ENCODE measurements around the gene GAK.

Gene GAK

DNA sequence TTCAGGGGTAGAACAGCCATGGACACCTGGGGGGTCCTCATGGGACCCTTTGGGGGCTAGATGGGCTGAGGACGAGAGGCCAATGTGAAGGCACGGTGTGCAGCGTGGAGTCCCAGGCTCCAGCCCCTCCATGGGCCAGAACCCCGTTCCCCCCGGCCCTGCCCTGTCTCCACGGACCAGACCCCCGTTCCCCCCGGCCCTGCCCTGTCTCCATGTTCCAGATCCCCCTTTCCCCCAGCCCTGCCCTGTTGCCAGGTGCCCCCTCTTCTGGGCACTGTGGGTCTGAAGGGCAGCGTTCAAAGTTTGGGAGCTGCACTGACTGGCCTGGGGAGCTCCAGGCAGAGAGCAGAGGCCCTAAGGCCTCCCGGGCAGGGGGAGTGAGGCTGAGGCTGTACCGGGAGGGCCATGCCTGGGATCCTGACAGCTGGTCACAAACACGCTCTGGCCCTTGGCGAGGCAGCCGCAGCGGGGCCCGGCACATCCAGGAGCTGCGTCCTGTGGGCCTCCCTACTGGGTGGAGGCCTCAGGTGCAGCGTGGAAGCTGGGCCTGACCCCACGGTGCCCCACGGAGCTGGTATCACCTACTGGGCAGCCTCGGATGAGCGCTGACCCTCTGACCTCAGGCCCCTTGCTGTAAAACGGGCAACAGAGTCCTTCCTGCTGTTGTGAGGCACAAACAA lies 32.4 kb upstream of the GAK start:
- DNase-seq (ENCODE audit: low spot score): no peak

DNA sequence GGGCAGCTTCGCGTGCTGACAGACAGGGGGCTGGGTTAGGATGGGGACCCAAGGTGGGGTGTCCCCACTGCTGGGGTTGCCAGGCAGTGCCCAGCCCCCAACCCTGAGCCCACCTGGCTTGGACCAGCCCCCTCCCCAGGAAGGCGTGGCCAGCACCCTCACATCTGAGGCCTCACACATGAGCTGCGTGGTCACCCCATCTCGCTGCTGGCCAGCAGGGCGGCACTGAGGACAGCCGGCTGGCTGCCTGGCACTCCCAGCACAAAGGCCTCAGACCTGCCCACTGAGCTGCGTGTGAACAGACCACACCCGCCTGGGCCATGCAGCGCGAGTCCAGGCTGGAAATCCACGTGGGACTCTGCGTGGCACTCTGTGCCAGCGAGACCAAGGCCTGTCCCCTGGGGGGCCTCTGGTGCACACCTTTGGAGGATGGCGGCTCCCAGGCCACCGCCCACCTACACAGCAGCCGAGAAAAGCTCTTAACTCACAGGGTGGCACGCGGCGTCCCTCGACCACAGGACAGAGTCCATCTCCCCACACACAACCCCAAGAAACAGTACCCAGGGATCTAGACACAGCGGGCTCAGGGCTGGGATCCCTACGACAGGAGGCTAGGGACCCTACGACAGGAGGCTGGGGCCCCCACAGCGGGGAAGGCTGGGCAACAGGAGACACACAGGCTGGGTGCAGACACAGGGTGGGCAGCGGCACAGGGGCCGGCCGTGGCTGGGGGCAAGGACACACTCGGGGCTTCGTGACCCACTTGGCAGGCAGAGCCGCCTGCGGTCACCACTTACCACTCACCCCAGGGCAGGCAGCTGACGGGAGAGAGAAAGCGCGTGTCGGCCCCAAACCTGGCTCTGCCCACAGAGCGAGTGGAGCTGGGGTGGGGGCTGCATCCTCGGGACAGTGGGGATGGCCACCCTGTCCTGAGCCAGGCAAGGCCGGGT lies 31.4 kb upstream of the GAK start:
- no peak for DNase-seq (ENCODE audit: low spot score)

DNA sequence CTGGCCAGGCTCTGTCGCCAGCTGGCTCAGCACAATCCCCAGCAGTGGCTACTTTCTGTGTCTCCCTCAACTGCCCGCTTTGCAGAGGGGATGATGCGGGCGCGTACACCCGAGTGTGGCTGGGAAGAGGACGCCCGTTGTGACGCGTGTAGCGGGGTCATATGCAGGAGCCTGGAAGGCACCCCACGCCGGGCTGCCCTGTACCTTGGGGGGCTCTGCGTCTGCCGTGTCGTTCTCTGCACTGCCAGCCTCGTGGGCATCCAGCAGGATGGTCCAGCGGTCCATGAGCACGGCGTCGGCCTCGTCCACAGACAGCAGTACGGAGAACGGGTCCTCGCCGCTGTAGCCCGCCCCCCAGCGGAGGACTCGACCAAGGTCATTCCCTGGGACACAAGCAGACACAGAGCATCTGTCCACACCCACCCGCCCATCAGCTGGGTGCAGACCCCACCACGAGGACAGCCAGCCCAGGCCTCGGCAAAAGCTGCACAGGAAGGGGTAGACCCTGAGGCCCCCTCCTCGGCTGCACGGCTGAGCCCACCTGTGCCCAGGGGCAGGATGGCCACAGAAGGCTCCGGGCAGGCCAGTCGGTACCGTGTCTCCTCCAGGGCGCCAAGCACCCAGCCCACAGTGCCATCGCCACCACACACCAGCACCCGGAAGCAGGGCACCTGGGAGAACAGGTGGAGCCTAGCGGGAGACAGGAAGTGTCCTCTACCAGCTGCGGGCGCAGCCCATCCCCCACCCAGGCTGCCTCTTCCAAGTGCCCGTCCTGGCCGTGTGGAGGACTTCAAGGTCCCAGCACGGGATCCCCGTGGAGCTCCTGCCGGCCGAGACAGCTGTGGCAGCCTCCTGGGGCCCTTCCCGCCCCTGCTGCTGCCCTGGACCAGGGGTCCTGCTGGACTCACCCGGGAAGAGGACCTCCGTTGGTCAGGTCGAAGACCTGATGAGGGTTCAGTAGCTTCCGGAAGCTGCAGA lies 30.4 kb upstream of the GAK start:
- DNase-seq (ENCODE audit: low spot score): no peak

DNA sequence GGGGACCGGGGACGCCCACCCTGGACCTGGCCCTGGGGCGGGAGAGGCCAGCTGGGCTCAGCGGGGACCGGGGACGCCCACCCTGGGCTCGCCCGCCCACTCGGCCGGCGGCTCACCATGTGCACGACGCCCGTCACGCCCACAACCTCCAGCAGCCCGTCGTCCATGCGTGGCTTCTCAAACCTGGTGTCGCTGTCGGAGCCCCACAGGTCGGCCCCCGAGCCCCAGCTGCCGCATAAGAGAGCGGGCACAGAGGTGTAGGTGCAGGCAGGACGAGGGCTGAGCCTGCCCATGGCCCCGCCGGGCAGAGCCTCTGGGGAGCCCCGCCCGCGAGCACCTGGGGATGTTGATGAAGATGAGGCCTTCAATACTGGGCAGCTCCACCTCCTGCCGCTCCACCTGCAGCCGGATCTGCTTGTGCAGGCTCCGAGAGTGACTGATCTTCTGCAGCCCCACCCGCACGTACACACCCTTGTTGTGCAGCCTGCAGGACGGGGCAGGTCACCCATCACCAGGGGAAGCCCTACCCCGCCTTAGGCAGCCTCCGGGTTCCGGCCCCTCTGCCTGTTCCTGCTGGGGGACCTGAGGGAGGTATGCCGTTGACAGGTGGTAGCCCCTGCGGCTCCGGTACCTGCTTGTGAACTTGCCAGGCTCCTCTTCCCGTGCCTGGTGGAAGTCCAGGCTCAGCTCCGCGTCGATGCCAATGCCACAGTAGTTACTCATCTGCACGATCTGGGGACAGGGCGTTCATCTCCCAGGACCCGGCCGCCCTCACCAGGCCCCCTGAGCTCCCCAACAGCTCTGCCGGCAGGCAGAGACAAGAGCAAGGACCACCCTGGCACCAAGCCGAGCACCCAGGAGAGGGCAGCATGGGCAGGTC lies 29.5 kb upstream of the GAK start:
- no peak for DNase-seq (ENCODE audit: low spot score)

DNA sequence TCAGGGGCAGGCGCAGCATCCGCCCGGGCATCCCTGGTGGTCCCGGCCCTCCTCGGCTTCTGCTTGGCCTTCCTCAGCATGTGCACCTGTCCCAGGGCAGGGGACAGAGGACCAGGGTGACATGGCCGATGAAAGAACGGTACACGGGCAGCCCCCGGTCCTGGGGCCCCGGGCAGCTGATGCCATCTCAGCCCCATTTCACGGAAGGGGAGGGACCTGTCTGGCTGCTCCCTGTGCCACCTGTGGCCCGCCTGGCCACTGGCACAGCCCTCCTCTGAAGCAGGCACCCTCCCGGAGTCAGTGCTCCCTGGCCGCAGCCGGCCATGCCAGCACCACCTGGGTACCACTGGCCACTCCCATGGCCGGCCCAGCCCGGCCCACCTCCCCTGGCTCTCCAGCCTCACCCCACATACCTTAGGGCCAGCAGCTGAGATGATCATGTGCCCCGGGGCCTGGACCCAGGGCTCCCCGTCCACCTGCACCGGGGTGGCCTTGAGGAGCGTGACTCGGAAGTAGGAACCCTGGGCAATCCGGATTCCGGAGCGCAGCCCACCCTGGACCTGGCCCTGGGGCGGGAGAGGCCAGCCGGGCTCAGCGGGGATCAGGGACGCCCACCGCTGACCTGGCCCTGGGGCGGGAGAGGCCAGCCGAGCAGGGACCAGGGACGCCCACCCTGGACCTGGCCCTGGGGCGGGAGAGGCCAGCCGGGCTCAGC lies 28.7 kb upstream of the GAK start:
- DNase-seq (ENCODE audit: low spot score): no peak

GRCh38 chr4:960140-960635 lies 28.1 kb upstream of the GAK start:
- DNase-seq (ENCODE audit: low spot score): no peak

- DNase-seq (ENCODE audit: low spot score): no peak
Observed at GRCh38 chr4:959338-960139, 27.4 kb upstream of the GAK start.

DNA sequence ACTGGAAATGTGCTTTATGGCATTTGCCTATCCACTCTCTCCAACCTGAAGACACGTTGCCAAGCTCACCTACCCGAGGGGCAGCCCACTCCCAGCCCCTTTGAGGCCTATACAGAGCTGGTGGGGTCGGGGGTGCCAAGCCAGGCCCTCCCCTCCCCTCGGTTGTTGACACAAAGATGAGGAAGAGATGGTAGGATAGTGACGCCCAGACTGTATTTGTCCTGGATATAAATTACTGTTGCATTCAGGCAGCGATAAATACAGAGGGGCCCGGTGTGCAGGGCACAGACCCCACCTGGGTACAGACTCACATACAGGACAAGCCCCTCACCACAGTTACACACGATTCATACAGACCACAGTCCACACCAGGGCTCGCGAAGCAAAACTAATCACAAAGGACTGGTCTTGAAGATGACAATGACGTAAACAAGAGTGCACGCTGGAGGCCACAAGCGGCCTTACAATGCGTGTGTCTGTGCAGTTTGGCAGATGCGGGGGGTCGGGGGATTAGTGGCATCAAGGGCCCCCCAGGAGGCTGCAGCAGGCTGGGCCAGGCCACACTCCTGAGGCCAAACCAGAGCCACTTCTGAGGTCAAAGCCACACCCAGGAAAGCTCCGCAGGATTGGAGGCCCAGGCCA lies 26.7 kb upstream of the GAK start:
- no peak for DNase-seq (ENCODE audit: low spot score)

- DNase-seq (ENCODE audit: low spot score): no peak
Observed at GRCh38 chr4:958314-958665, 26.2 kb upstream of the GAK start.

DNA sequence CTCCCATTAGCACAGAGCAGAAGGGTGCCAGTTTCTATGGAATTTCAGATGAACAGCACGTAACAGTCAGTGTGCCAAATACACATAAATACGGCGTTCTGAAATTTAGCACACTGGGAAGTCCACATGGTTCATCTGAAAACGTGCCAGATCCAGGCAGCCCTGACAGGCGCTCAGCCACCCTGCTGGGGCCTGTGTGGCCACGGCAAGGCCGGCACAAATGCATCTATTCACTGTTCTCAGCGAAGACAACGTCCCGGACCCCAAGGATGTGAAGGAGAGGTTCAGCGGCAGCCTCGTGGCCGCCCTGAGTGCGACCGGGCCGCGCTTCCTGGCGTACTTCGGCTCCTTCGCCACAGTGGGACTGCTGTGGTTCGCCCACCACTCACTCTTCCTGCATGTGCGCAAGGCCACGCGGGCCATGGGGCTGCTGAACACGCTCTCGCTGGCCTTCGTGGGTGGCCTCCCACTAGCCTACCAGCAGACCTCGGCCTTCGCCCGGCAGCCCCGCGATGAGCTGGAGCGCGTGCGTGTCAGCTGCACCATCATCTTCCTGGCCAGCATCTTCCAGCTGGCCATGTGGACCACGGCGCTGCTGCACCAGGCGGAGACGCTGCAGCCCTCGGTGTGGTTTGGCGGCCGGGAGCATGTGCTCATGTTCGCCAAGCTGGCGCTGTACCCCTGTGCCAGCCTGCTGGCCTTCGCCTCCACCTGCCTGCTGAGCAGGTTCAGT lies 25.6 kb upstream of the GAK start:
- DNase-seq (ENCODE audit: low spot score): no peak

DNA sequence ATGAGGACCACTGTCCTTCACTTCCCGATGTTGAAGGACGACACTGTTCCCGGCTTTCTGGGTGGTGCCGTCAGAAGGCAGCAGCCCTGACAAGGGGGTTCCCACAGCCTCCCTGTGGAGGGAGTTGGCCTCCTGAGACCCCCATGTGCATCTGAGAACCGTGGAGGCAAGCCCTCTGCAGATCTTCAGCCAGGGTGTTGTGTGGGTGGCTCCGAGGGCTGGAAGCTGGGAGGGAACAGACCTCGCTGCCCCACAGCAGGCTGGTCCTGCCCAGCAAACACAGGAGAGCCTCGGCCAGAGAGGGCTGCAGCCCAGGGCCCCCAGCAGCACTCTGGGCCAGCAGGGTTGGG lies 25.1 kb upstream of the GAK start:
- DNase-seq (ENCODE audit: low spot score): no peak

- no peak for DNase-seq (ENCODE audit: low spot score)
Observed at GRCh38 chr4:956531-957230, 24.6 kb upstream of the GAK start.

DNA sequence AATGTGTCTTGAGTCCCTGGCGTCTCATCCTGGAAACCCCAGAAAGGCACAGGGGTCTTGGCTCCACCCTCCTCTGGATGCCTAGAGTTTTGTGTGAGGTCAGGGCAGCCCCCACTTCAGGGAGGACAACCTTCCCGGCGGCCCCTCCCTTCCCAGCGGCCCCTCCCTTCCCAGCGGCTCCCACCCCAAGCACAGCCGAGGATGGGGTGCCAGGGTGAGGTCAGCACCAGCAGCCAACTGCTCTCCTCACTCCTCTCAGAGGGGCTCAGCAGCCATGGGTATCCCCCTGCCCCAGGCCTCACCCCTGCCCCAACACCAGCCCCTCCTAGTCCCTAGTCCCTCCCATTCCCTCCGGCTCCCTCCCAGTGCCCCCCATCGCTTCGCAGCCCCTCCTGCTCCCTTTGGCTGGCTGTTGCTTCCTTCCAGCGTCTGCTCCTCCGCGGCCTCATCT lies 23.8 kb upstream of the GAK start:
- DNase-seq (ENCODE audit: low spot score): no peak

DNA sequence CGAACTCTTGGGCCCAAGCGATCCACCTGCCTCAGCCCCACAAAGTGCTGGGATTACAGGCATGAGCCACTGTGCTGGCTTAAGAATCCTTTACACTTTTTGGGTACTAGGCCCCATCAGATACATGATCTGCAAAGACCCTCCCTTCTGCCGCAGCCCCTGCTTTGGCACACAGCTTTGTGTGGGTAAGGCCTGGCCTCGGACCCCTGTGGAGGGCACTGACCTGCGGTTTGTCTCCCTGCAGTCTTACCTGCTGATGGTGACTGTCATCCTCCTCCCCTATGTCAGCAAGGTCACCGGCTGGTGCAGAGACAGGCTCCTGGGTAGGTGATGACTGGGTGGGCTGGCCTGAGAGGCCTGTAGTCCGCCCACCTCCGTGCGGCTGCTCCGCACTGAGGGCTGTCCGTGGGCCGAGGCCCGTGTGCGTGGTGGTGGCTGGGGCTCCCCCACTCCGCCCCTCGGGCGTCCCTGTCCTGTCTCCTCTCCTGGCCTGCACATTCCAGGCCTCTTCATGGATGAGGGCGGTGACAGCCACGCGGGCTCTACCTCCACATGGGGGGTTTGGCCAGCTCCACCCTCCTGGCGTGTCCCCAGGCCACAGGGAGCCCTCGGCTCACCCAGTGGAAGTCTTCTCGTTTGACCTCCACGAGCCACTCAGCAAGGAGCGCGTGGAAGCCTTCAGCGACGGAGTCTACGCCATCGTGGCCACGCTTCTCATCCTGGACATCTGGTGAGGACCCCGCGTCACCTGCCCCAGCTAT lies 23.2 kb upstream of the GAK start:
- no peak for DNase-seq (ENCODE audit: low spot score)

DNA sequence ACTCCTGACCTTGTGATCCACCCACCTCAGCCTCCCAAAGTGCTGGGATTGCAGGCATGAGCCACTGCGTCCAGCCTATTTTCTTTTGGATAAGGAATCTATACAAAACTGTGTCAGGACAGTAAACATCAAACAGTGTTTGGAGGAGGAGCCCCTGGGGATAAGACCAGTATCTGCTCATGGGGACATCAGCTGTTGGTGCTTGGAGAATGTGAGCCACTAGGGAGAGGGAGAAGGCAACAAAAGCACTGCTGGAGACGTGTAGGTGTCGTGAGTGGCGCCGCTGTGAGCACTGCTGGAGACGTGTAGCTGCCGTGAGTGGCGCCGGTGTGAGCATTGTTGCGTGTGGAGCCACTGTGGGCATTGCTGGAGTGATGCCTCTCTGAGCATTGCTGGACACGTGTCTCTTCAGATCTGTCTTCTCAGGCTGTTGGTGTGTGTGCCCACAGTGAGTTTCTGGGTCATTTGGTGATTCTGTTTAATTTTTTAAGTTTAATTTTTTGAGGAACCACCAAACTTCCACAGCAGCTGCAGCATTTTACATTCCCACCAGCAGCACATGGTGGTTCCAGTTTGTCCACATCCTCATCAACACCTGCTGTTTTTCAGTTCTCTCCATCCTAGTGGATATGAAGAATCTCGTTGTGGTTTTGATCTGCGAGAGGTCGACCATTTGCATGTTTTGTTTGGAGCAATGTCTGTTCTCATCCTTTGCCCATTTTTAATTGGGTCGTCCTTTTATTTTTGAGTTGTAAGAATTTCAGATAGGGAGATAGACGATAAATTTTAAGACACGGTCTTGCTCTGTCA lies 22.3 kb upstream of the GAK start:
- no peak for DNase-seq (ENCODE audit: low spot score)

- no peak for DNase-seq (ENCODE audit: low spot score)
Observed at GRCh38 chr4:953574-953915, 21.4 kb upstream of the GAK start.

Measured in GM03348 (cell line).